Peyer's patch (tissue), 4 donors: ENCODE measurements around the gene EPHA8. TPM values are rescaled to one million over a fixed set of nuclear protein-coding genes. Genes with fewer than 3 reads are reported as not detected.

ENCODE experiments used
- DNase-seq, 3 donors: peaks; one replicate each; pipeline ENCODE4 v3.0.0-alpha.2; 2017 to 2019
- H3K27ac ChIP-seq, 4 donors: fragments of 200-600 bp; sonication (generic); one replicate each; pipeline ENCODE4 v1.5.1; 2016 to 2019
- H3K27me3 ChIP-seq, 2 donors: fragments of 200-600 bp; sonication (generic); one replicate each; pipeline ENCODE4 v1.5.1; 2019
- H3K36me3 ChIP-seq, 3 donors: fragments of 200-600 bp; sonication (generic); one replicate each; pipeline ENCODE4 v1.5.1; 2016 to 2019
- H3K4me1 ChIP-seq, 4 donors: fragments of 200-600 bp; sonication (generic); one replicate each; pipeline ENCODE4 v1.5.1; 2016 to 2019
- H3K4me3 ChIP-seq, 4 donors: fragments of 200-600 bp; sonication (generic); 1 replicate in 3 of 4; 2 replicates in 1 of 4; pipeline ENCODE4 v1.5.1; 2016 to 2019; ENCODE audit warnings: mild to moderate bottlenecking in 1 of 4
- H3K9me3 ChIP-seq, 4 donors: fragments of 200-600 bp; sonication (generic); one replicate each; pipeline ENCODE4 v1.5.1; 2016 to 2019; ENCODE audit warnings: mild to moderate bottlenecking in 1 of 4
- CTCF ChIP-seq, 6 experiments: fragments of 450-650 bp in 4 of 6; fragments of 200-600 bp in 2 of 6; sonication (generic) in 1 of 6; IDR thresholded peaks; one replicate each; pipeline ENCODE4 v1.5.1; 2017 to 2019; ENCODE audit warnings: antibody characterized with exemption in 6 of 6, mild to moderate bottlenecking in 3 of 6, moderate library complexity in 1 of 6
- POLR2A ChIP-seq, 2 donors: fragments of 450-650 bp; IDR thresholded peaks; one replicate each; pipeline ENCODE4 v1.5.1; 2017; ENCODE audit warnings: antibody characterized with exemption in 2 of 2, mild to moderate bottlenecking in 2 of 2, moderate library complexity in 2 of 2
- total RNA-seq, 4 donors: library from RNA; depleted of rRNA; stranded (reverse); fragments of >200 nt; gene quantifications; one replicate each; pipeline ENCODE4 v1.1.0, GENCODE V29; 2016

Gene EPHA8
- total RNA-seq, 4 donors from 2014 or later = not detected

DNA sequence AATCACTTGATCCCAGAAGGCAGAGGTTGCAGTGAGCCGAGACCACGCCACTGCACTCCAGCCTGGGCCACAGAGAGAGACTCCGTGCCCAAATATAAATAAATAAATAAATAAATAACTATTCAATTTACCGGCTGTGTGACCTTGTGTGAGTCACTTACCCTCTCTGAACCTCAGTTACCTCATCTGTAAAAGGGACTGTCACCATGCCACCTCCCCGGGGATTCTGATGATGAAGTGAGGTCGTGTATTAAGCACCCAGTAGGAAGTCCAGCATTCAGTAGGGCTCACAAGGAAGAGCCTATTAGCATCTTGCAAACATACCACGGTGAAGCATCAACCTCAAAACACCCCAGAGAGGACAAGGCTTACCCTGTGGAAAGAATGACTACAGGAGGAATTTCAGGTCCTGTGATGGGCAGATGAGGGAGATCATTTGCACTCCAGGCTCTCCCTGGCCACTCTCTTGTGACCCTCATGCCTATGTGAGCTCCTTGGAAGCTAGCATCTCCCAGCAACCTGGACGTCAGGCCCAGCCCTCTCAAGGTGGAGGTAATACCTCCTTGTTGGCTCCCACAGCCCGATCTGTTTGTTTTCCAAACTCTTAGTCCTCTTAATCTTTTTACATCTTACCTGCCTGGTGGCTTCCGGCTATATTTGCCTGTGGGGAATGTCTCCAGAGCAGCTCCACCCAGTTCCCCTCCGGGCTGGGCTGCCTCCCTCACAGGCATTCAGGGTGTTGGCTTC lies 65.6 kb downstream of the EPHA8 start:
- H3K27ac ChIP-seq = no peak overlapping the region
- TF ChIP-seq CTCF (IDR thresholded peaks at IDR 0.05) (no peak), POLR2A (IDR thresholded peaks at IDR 0.05) (no peak)
- no peaks in the 10 kb centered on the region for H3K36me3 ChIP-seq
- H3K9me3 ChIP-seq = no peaks in the 10 kb centered on the region
- DNase-seq = no peak
- no peak overlapping the region for H3K4me3 ChIP-seq
- H3K4me1 ChIP-seq = no peaks in the 10 kb centered on the region
- no peaks in the 10 kb centered on the region for H3K27me3 ChIP-seq

GRCh38 chr1:22629886-22630285 lies 66.6 kb downstream of the EPHA8 start:
- DNase-seq = no peak
- H3K9me3 ChIP-seq = no peaks in the 10 kb centered on the region
- no peak for TF ChIP-seq CTCF (IDR thresholded peaks at IDR 0.05)
- TF ChIP-seq POLR2A (IDR thresholded peaks at IDR 0.05) = no peak
- H3K4me3 ChIP-seq = no peak overlapping the region
- no peaks in the 10 kb centered on the region for H3K36me3 ChIP-seq
- H3K4me1 ChIP-seq = no peaks in the 10 kb centered on the region
- no peaks in the 10 kb centered on the region for H3K27me3 ChIP-seq
- H3K27ac ChIP-seq = no peak overlapping the region

DNA sequence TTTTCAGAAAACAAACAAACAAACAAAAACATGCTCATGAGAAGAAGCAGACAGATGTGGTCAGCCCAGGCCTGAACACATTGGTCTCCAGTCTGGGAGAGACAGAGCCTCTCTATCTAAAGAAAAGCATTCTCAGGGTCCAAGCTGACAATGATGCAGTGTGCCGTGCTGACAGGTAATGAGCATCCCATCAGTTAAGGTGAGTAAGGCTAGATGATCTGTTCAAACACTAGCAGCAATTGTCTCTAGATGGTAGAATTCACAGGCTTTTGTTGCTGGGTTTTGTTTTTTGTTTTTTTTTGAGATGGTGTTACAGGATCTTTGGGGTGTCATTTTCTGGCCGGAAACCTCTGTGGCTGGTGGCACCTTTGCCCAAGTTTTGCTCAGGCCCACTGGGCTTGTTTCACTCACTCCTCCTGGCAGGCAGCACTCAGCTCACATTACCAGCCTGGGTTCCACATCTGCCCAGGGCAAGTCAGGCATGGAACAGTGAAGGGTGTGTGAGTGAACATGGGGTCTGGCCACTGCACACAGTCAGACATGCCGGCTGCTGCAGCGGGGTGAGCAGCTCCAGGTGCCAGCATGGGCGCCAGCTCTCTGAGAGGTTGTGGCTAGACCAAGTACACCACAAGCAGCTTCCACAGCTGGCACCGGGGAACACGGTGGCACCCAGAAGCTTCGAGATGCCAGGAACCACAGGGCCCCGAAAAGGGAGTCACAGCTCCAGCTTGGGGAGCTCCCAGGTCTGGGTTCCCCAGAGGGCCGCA lies 70.6 kb downstream of the EPHA8 start:
- Histone ChIP-seq H3K4me1 (no peaks in the 10 kb centered on the region), H3K4me3 (no peak overlapping the region), H3K27me3 (no peaks in the 10 kb centered on the region), H3K27ac (no peak overlapping the region), H3K36me3 (no peaks in the 10 kb centered on the region), H3K9me3 (no peaks in the 10 kb centered on the region)
- TF ChIP-seq POLR2A (IDR thresholded peaks at IDR 0.05) = no peak
- TF ChIP-seq CTCF (IDR thresholded peaks at IDR 0.05) = no peak
- DNase-seq = no peak

GRCh38 chr1:22635436-22635835 lies 72.1 kb downstream of the EPHA8 start:
- H3K4me3 ChIP-seq = no peak overlapping the region
- no peaks in the 10 kb centered on the region for H3K36me3 ChIP-seq
- TF ChIP-seq POLR2A (IDR thresholded peaks at IDR 0.05) = no peak
- no peak for TF ChIP-seq CTCF (IDR thresholded peaks at IDR 0.05)
- DNase-seq = no peak
- H3K27me3 ChIP-seq = no peaks in the 10 kb centered on the region
- no peak overlapping the region for H3K27ac ChIP-seq
- no peaks in the 10 kb centered on the region for H3K9me3 ChIP-seq
- H3K4me1 ChIP-seq = no peaks in the 10 kb centered on the region

- H3K27me3 ChIP-seq = no peaks in the 10 kb centered on the region
- TF ChIP-seq CTCF (IDR thresholded peaks at IDR 0.05) (no peak), POLR2A (IDR thresholded peaks at IDR 0.05) (no peak)
- H3K4me3 ChIP-seq = peak within 1 kb of the TSS in 2 of 4 donors; percentile 16 to 35
- no peaks in the 10 kb centered on the region for H3K36me3 ChIP-seq
- H3K27ac ChIP-seq = peak within 1 kb of the TSS in 2 of 4 donors; percentile 25 to 26
- DNase-seq = peak in 1 of 3 donors; percentile 55
- H3K4me1 ChIP-seq = no peaks in the 10 kb centered on the region
- no peaks in the 10 kb centered on the region for H3K9me3 ChIP-seq
Measured at GRCh38 chr1:22636353-22636752, 73.1 kb downstream of the EPHA8 start, which contains the start of gene C1QA. Gene C1QA, plus strand, starts transcription at chr1:22636628. Its CDS starts 989 bp downstream, at chr1:22637617.
